AG04449 (cell line): ENCODE results near the gene ADIPOQ.
"Not testable (repeated sequence)": the region's sequence is repeated elsewhere in the genome, so short reads cannot be mapped to it uniquely, and the experiment has no call there.

Source experiments
- CTCF ChIA-PET: fragments of 350-600 bp; formaldehyde crosslinking; extraction: SDS; loops from one replicate; lab custom pipeline; 2021; ENCODE audit warnings: antibody characterized with exemption; lab: Yijun Ruan, JAX
- POLR2A ChIA-PET: fragments of 400-600, 350-600 bp; formaldehyde crosslinking; extraction: SDS; loops from one replicate; lab custom pipeline; 2020; ENCODE audit warnings: antibody characterized with exemption, inconsistent platforms; lab: Yijun Ruan, JAX
- DNase-seq: peaks from one replicate; pipeline ENCODE4 v3.0.0-alpha.2; 2010; ENCODE audit warnings: low read depth, low spot score
- H3K4me3 ChIP-seq: 2 replicates; pipeline ENCODE4 v1.5.1; 2011; ENCODE audit warnings: low read depth, mild to moderate bottlenecking, control low read depth, low read length
- TF ChIP-seq, protein P1 (sequence below): IDR thresholded peaks from one replicate; pipeline ENCODE4 v1.5.1; 2011; ENCODE audit warnings: mild to moderate bottlenecking, moderate library complexity, low read length, control low read depth, inconsistent platforms; ENCODE audit not compliant: insufficient read depth; ENCODE audit errors: missing control alignments

ADIPOQ gene

DNA sequence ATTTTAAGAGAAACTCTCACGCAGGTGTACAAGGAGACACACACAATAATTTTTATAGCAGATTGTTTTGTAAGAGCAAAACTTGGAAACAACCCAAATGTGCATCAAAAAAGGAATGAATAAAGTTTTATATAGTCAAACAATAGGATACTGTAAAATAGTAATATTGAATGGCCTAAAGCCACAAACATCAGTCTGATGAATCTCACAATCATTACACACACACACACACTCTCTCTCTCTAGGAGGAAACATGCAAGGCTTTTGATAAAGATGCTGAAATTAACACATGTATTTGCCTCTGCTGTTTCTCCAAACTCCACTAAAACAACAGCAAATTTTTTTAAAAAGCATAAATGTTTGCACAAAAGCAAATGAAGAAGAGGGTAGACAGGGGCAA, 37.3 kb downstream of the ADIPOQ start:
- CTCF ChIA-PET: interaction anchor here (0.8 kb wide), 1 partner anchor 58 kb away, joined by 3 read pairs; no protein-coding TSS in a partner anchor

DNA sequence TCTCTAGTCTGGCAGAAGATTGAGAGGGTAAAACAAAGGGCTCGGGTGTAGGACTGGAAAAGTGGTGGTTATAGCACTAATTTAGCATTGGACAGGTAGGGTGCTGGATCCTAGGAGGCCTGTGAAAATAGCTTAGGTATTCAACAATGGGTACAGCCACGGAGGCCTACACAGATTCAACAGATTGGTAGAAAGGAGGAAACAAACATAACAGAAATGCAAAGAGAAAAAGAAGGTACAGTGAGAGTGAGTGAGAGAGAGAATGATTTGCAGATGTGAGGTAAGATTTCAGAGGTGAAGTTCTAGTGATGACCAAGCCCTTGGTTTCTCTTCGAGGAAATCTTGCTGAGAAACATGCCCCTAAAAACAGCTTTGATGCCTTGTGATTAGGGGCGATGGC, 37.9 kb downstream of the ADIPOQ start:
- ChIA-PET CTCF (interaction anchor here (0.7 to 1.0 kb wide), 4 partner anchors 25 to 603 kb away, joined by 3 read pairs; no protein-coding TSS in a partner anchor), POLR2A (no interaction called here)
- no peak overlapping the region for H3K4me3 ChIP-seq
- no peak for DNase-seq
- TF ChIP-seq, protein P1, sequence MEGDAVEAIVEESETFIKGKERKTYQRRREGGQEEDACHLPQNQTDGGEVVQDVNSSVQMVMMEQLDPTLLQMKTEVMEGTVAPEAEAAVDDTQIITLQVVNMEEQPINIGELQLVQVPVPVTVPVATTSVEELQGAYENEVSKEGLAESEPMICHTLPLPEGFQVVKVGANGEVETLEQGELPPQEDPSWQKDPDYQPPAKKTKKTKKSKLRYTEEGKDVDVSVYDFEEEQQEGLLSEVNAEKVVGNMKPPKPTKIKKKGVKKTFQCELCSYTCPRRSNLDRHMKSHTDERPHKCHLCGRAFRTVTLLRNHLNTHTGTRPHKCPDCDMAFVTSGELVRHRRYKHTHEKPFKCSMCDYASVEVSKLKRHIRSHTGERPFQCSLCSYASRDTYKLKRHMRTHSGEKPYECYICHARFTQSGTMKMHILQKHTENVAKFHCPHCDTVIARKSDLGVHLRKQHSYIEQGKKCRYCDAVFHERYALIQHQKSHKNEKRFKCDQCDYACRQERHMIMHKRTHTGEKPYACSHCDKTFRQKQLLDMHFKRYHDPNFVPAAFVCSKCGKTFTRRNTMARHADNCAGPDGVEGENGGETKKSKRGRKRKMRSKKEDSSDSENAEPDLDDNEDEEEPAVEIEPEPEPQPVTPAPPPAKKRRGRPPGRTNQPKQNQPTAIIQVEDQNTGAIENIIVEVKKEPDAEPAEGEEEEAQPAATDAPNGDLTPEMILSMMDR: no peak

More for the DNA sequence above, 37.3 kb downstream of the ADIPOQ start:
- POLR2A ChIA-PET: no interaction called here
- no peak overlapping the region for H3K4me3 ChIP-seq
- no peak for DNase-seq
- TF ChIP-seq, protein P1: no peak

DNA sequence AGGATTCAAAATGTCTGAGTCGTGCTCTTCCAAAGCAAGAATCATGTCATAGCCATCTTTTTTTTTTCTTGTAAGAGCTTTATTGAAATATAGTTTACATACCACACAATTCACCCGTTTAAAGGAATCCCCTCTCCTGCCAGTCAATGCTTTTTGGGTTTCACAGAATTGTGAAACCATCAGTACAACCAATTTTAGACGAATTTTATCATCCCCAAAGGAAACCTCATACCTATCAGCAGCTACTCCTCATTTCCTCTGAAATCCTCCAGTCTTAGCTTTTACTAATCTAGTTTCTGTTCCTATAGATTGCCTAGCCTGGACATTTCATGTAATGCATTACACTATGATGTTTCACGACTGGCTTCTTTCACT, 39.6 kb downstream of the ADIPOQ start:
- CTCF ChIA-PET: interaction anchor here (1.2 kb wide), 1 partner anchor 282 kb away, joined by 3 read pairs; no protein-coding TSS in a partner anchor

DNA sequence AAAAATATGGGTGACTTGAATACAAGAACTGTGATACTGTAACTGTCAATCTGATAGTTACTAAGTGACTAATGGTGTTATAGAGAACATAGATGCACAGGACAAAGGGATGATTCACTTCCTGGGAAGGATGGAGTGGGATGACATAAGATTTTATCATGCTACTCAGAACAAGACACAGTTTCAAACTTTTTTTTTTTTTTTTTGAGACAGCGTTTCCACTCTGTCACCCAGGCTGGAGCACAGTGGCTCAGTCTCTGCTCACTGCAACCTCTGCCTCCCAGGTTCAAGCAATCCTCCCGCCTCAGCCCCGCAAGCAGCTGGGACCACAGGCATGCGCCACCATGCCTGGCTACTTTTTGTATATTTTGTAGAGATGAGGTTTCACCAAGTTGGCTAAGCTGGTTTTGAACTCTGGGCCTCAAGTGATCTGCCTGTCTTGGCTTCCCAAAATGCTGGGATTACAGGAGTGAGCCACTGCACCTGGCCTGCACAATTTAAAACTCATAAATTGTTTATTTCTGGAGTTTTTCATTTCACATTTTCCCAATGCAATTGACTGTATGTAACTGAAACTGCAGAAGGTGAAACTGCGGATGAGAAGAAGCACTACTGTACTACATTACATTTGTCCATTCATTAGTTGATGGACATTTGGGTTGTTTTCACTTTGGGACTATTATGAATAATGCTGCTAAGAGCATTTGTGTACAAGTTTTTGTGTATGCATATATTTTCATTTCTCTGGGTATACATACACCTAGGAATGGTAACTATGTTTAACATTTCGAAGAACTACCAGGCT, 40.6 kb downstream of the ADIPOQ start:
- peak; percentile 33 for DNase-seq
- ChIA-PET POLR2A (interaction anchor here (0.7 kb wide), 1 partner anchor 224 kb away, joined by 3 read pairs; no protein-coding TSS in a partner anchor), CTCF (no interaction called here)
- TF ChIP-seq, protein P1: no peak
- no peak overlapping the region for H3K4me3 ChIP-seq

More for the DNA sequence above, 39.6 kb downstream of the ADIPOQ start:
- TF ChIP-seq, protein P1: no peak
- DNase-seq: peak; percentile 28
- POLR2A ChIA-PET: no interaction called here
- no peak overlapping the region for H3K4me3 ChIP-seq

DNA sequence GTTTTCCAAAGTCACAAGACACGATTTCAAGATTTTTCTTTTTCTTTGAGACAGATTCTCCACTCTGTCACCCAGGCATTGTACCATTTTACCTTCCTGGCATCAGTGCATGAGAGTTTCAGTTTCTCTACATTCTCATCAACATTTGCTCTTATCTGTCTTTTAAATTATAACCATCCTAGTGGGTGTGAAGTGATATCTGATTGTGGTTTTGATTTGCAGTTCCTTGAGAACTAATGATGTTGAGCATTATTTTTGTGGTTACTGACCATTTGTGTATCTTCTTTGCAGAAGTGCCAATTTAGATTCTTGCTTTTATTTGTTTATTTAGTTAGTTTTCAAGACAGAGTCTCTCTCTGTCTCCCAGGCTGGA, 41.2 kb downstream of the ADIPOQ start:
- ChIA-PET CTCF (no interaction called here), POLR2A (no interaction called here)
- no peak for DNase-seq
- TF ChIP-seq, protein P1: no peak
- no peak overlapping the region for H3K4me3 ChIP-seq

DNA sequence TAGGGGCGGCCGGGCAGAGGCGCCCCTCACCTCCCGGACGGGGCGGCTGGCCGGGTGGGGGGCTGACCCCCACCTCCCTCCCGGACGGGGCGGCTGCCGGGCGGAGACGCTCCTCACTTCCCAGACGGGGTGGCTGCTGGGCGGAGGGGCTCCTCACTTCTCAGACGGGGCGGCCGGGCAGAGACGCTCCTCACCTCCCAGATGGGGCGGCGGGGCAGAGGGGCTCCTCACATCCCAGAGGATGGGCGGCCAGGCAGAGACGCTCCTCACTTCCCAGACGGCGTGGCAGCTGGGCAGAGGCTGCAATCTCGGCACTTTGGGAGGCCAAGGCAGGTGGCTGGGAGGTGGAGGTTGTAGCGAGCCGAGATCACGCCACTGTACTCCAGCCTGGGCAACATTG, 42.4 kb downstream of the ADIPOQ start:
- H3K4me3 ChIP-seq, CTCF ChIA-PET, DNase-seq, POLR2A ChIA-PET: not testable (repeated sequence)
